ENCODE data around the gene UBAP1. TPM values are rescaled to one million over a fixed set of nuclear protein-coding genes. Genes with fewer than 3 reads are reported as not detected.
"Not testable (repeated sequence)": the region's sequence is repeated elsewhere in the genome, so short reads cannot be mapped to it uniquely, and the experiment has no call there.

The UBAP1 gene
- total RNA-seq, 4 donors from 2014 or later = 13.5 to 37.8 (median 31.7) TPM

DNA sequence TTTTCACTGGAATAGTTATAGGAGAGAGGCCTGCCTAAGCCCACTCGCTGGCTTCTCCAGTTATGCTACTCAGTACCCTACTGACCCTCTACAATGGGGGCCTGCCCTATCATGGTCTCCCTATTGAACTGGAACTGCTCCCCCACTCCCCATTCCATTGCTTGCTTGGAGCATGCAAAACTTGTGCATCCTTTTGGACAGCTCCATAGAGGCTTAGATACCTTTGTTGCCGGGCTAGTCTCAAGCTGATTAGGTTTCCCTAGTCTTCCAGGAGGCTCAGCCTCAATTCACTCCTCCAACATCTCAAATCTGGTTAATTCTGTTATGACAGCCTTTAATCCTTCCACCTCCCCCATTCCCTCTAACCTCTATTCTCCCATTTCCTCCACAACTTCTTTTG, 110.3 kb downstream of the UBAP1 start:
- no peak for DNase-seq
- TF ChIP-seq POLR2AphosphoS5 (IDR thresholded peaks at IDR 0.05) = no peak
- TF ChIP-seq POLR2A (IDR thresholded peaks at IDR 0.05) = no peak
- no peak for TF ChIP-seq EP300 (IDR thresholded peaks at IDR 0.05; ENCODE audit: low read depth)
- TF ChIP-seq, protein P1, sequence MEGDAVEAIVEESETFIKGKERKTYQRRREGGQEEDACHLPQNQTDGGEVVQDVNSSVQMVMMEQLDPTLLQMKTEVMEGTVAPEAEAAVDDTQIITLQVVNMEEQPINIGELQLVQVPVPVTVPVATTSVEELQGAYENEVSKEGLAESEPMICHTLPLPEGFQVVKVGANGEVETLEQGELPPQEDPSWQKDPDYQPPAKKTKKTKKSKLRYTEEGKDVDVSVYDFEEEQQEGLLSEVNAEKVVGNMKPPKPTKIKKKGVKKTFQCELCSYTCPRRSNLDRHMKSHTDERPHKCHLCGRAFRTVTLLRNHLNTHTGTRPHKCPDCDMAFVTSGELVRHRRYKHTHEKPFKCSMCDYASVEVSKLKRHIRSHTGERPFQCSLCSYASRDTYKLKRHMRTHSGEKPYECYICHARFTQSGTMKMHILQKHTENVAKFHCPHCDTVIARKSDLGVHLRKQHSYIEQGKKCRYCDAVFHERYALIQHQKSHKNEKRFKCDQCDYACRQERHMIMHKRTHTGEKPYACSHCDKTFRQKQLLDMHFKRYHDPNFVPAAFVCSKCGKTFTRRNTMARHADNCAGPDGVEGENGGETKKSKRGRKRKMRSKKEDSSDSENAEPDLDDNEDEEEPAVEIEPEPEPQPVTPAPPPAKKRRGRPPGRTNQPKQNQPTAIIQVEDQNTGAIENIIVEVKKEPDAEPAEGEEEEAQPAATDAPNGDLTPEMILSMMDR (IDR thresholded peaks at IDR 0.05) = no peak
- H3K9me3 ChIP-seq = no peaks in the 10 kb centered on the region
- no peaks in the 10 kb centered on the region for H3K36me3 ChIP-seq
- H3K27me3 ChIP-seq = no peaks in the 10 kb centered on the region
- WGBS, 2 donors (ENCODE audit: low coverage in 1 of 2) = 95 to 100% methylated on average over 2 of the region's 2 CpGs
- H3K27ac ChIP-seq = no peak overlapping the region
- intact Hi-C loops (cut with DNase I; ENCODE audit: low total_unique reads) (no loop called here), in situ Hi-C loops (cut with MboI; ENCODE audit: low pct_ligation_motif_present in 1 of 4, low pct_unique_long_range_greater_than_20kb in 1 of 4, low sequenced_read_pairs in 3 of 4) (no loop called here)
- H3K4me3 ChIP-seq = no peak overlapping the region
- no peaks in the 10 kb centered on the region for H3K4me1 ChIP-seq

DNA sequence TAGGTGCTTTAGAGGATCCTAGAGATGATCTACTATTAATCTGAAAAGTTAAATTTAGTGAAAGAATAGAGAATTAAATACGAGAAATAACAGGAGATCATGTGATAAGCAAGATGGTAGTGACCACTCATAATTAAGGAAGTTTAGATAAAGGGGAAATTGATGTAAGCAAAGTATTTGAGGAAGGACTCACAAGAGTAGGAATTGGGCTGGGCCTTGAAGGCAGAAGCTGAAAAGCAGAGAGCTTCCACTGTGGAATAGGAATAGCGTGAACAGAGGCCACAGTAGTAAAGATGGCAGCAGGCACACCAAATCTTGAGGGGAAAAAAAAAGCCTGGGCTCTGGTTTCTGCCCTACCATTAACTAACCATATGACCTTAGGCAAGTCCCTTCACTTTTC, 112.2 kb downstream of the UBAP1 start:
- no peak overlapping the region for H3K27ac ChIP-seq
- in situ Hi-C loops (cut with MboI; ENCODE audit: low pct_ligation_motif_present in 1 of 4, low pct_unique_long_range_greater_than_20kb in 1 of 4, low sequenced_read_pairs in 3 of 4) (no loop called here), intact Hi-C loops (cut with DNase I; ENCODE audit: low total_unique reads) (no loop called here)
- DNase-seq = no peak
- WGBS, 2 donors (ENCODE audit: low coverage in 1 of 2) = 79 to 80% methylated on average over 2 of the region's 2 CpGs
- no peaks in the 10 kb centered on the region for H3K36me3 ChIP-seq
- no peaks in the 10 kb centered on the region for H3K4me1 ChIP-seq
- no peaks in the 10 kb centered on the region for H3K27me3 ChIP-seq
- H3K9me3 ChIP-seq = no peaks in the 10 kb centered on the region
- no peak for TF ChIP-seq POLR2A (IDR thresholded peaks at IDR 0.05)
- TF ChIP-seq EP300 (IDR thresholded peaks at IDR 0.05; ENCODE audit: low read depth) = no peak
- TF ChIP-seq POLR2AphosphoS5 (IDR thresholded peaks at IDR 0.05) = no peak
- TF ChIP-seq, protein P1 (IDR thresholded peaks at IDR 0.05) = no peak
- no peak overlapping the region for H3K4me3 ChIP-seq

DNA sequence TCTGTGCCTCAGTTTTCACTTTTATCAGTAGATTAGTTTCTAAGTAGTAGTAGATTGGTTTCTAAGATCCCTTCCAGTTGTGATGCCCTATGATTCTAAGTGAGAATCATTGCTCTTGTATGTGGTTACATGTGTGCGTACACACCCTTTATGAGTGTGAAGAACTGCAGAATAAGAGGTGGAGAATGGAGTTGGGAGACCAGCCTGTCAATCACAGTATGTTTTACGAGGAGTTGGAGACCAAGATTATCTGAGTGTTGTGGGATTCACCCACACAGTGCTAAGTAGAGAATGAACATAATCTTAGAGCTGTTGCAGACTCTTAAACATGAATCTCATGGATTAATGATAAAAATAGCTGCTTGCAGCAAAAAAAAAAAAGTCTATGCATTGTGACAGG, 112.6 kb downstream of the UBAP1 start:
- whole genome bisulfite sequencing, 2 donors (ENCODE audit: low coverage in 1 of 2) = 90 to 100% methylated on average over 2 of the region's 2 CpGs
- no peaks in the 10 kb centered on the region for H3K9me3 ChIP-seq
- TF ChIP-seq EP300 (IDR thresholded peaks at IDR 0.05; ENCODE audit: low read depth) (no peak), POLR2A (IDR thresholded peaks at IDR 0.05) (no peak), POLR2AphosphoS5 (IDR thresholded peaks at IDR 0.05) (no peak)
- TF ChIP-seq, protein P1 (IDR thresholded peaks at IDR 0.05) = no peak
- H3K36me3 ChIP-seq = no peaks in the 10 kb centered on the region
- no peak for DNase-seq
- H3K27ac ChIP-seq = no peak overlapping the region
- H3K27me3 ChIP-seq = no peaks in the 10 kb centered on the region
- H3K4me3 ChIP-seq = no peak overlapping the region
- in situ Hi-C loops (cut with MboI; ENCODE audit: low pct_ligation_motif_present in 1 of 4, low pct_unique_long_range_greater_than_20kb in 1 of 4, low sequenced_read_pairs in 3 of 4) (no loop called here), intact Hi-C loops (cut with DNase I; ENCODE audit: low total_unique reads) (no loop called here)
- no peaks in the 10 kb centered on the region for H3K4me1 ChIP-seq

DNA sequence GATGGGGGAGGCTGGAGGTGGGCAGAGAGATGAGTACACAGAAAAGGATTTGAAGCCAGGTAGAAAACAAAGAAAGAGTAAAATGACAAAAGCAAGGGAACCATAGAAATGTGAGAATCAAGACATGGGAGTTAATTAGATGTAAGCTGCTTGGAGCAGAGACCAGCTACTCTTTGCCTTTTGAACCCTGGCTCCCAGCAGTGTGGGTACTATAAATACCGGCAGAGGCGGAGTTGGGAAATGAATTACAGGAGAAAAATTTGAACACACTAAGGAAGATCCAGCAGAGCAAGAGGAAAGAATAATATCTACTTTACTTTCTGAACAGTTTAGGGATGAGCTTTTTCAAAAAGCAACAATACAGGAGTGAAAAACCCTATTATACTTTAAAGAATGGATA, 113.7 kb downstream of the UBAP1 start:
- DNase-seq = no peak
- WGBS, 2 donors (ENCODE audit: low coverage in 1 of 2) = 38% methylated on average over 2 of the region's 2 CpGs; no CpG with 5 or more reads in 1 of the 2 donors
- intact Hi-C loops (cut with DNase I; ENCODE audit: low total_unique reads) = no loop called here

DNA sequence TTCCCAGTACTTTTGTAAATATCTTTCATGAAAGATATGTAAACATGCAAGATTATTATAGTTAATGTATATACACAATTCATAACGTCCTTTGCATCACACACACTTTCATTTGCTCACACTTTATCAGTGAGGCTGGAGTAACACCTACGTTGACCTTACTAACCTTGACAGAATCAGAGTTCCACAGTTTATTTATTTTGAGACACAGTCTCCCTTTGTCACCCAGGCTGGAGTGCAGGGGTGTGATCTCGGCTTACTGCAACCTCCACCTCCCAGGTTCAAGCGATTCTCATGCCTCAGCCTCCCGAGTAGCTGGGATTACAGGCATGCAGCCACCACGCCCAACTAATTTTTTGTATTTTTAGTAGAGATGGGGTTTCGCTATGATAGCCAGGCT, 122.2 kb downstream of the UBAP1 start:
- 79 to 84% methylated on average over 7 of the region's 7 CpGs for WGBS, 2 donors (ENCODE audit: low coverage in 1 of 2)
- H3K27me3 ChIP-seq; H3K4me3 ChIP-seq; DNase-seq; intact Hi-C loops (cut with DNase I; ENCODE audit: low total_unique reads); in situ Hi-C loops (cut with MboI; ENCODE audit: low pct_ligation_motif_present in 1 of 4, low pct_unique_long_range_greater_than_20kb in 1 of 4, low sequenced_read_pairs in 3 of 4); H3K9me3 ChIP-seq; H3K27ac ChIP-seq; H3K4me1 ChIP-seq; H3K36me3 ChIP-seq: not testable (repeated sequence)

More for the DNA sequence above, 113.7 kb downstream of the UBAP1 start:
- Histone ChIP-seq H3K4me1 (no peaks in the 10 kb centered on the region), H3K27me3 (no peaks in the 10 kb centered on the region), H3K9me3 (no peaks in the 10 kb centered on the region), H3K36me3 (no peaks in the 10 kb centered on the region), H3K27ac (no peak overlapping the region), H3K4me3 (no peak overlapping the region)
- TF ChIP-seq EP300 (IDR thresholded peaks at IDR 0.05; ENCODE audit: low read depth) (no peak), POLR2A (IDR thresholded peaks at IDR 0.05) (no peak), POLR2AphosphoS5 (IDR thresholded peaks at IDR 0.05) (no peak)
- TF ChIP-seq, protein P1 (IDR thresholded peaks at IDR 0.05) = no peak
- in situ Hi-C loops (cut with MboI; ENCODE audit: low pct_ligation_motif_present in 1 of 4, low pct_unique_long_range_greater_than_20kb in 1 of 4, low sequenced_read_pairs in 3 of 4) = no loop called here
